ENCODE results near the gene KAZN. TPM values are rescaled to one million over a fixed set of nuclear protein-coding genes. Genes with fewer than 3 reads are reported as not detected.

KAZN gene
- total and polyA plus RNA-seq, 12 donors, result 1.1 to 6.5 (median 1.9) TPM

DNA sequence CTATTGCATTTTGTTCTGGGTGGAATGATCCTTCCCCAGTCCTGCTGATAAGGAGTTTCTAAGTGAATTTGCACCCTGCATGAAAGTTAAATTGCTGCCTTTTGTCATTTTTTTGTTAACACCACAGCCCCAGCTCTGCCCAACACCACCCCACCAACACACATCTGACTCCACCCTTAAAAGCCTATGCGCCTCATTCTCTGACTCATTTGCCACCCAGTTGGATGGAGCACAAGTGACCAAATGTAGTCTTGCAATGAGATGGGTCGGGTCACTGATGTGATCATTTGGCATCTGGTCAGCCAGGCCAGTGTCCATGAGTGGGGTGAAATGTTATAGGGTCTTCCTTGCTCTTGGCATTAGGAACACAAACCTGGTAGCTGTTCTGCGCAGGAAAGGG is 256.8 kb downstream of the KAZN start:
- H3K36me3 ChIP-seq, result no peaks in the 10 kb centered on the region
- no peaks in the 10 kb centered on the region for H3K4me1 ChIP-seq
- DNase-seq, result no peak
- H3K27me3 ChIP-seq, result peaks cover 0 to 47% (median 5%) of the 10 kb centered on the region in 7 donors
- TF ChIP-seq CTCF (IDR thresholded peaks at IDR 0.05), result no peak
- no peak overlapping the region for H3K4me3 ChIP-seq
- intact Hi-C loops (cut with DNase I), result no loop called here
- ATAC-seq, result no peak
- no peaks in the 10 kb centered on the region for H3K9me3 ChIP-seq
- H3K27ac ChIP-seq, result no peak overlapping the region
- 62 to 78% methylated on average over 3 of the region's 3 CpGs for WGBS, 2 donors

DNA sequence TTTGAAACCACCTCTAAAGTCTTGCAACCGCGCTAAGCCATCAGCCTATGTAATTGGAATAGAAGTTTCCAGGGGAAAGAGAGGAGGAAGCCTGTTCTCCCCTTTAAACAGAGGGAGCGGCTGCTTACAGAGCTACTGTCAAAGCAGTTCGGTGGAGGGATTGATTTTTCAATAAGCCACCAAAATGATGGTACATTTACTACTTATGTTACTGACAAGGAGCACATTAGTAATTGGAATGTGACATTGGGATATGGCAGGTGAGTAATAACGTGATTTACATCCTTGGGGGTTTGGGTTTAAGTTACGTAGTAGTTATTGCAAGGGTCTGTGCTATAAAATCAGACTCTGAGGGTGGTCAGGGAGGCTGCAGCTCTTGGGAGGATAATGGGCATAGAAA is 257.3 kb downstream of the KAZN start:
- DNase-seq (no peak), ATAC-seq (no peak)
- H3K36me3 ChIP-seq, result no peaks in the 10 kb centered on the region
- H3K27ac ChIP-seq, result no peak overlapping the region
- no peak for TF ChIP-seq CTCF (IDR thresholded peaks at IDR 0.05)
- H3K9me3 ChIP-seq, result no peaks in the 10 kb centered on the region
- H3K4me1 ChIP-seq, result no peaks in the 10 kb centered on the region
- WGBS, 2 donors, result 89 to 92% methylated on average over 6 of the region's 6 CpGs
- peaks cover 0 to 45% (median 5%) of the 10 kb centered on the region in 7 donors for H3K27me3 ChIP-seq
- H3K4me3 ChIP-seq, result no peak overlapping the region
- intact Hi-C loops (cut with DNase I), result no loop called here

DNA sequence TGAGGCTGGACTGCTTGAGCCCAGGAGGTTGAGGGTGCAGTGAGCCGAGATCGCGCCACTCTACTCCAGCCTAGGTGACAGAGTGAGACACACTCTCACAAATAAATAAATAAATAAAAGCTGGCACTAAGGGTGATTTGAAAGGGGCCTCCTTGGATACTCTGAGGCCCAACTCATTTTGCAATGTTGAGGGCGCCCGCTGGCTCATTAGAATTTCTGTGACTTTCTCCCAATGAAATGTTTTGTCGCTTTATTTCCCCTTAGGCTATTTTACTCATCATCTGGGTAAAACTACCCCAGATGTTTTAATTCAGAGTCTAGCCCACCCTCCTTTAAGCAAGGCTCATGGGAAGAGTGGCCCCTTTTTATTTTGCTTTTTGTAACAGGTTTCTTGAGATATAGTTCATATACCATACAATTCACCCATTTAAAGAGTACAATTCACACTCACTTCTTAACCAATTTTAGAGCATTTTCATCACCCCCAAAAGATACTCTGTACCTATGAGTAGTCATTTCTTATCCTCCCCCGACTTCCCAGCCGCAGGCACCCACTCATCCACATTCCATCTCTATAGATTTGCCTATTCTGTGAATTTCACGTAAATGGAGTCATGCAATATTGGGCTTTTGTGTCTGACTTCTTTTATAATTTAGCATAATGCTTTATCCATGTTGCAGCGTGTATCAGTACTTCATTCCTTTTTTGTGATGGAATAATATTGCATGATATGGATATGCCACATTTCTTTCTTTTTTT is 259.1 kb downstream of the KAZN start:
- no peaks in the 10 kb centered on the region for H3K4me1 ChIP-seq
- WGBS, 2 donors, result 91 to 93% methylated on average over 10 of the region's 10 CpGs
- no peak overlapping the region for H3K4me3 ChIP-seq
- no peak for DNase-seq
- intact Hi-C loops (cut with DNase I), result no loop called here
- H3K36me3 ChIP-seq, result no peaks in the 10 kb centered on the region
- H3K27me3 ChIP-seq, result peaks cover 0 to 37% (median 7%) of the 10 kb centered on the region in 7 donors
- no peak for ATAC-seq
- H3K9me3 ChIP-seq, result no peaks in the 10 kb centered on the region
- no peak overlapping the region for H3K27ac ChIP-seq
- TF ChIP-seq CTCF (IDR thresholded peaks at IDR 0.05), result no peak

DNA sequence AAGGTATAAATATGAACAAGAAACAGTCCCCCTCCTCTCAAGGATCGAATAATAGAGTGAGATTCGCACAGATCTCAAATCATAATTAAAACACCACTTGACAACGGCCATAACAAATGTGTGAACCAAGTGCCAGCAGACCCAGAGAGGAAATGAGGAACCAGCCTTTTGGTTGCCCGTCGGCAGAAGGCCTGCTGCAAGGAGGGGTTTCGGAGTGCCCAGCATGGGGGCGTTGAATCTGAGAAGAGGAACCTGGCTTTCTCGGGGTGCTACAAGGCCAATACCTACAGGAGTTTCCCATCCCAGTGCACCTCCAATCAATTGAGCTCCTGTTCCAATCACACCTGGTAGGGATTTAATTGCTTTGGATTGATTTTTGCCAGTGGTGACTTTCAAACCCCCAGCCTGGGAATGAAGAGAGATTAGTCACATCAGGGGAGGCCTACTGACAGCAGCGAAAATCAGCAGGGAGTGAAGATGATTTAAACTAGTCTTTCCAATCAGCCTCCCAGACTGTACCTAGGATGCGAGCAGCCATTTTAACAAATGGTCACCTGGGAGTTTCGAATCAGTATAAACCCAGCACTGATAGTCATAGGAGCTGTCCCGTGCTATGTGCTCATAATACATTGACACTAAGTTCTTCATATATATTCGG is 263.8 kb downstream of the KAZN start:
- intact Hi-C loops (cut with DNase I), result no loop called here
- H3K36me3 ChIP-seq, result no peaks in the 10 kb centered on the region
- H3K4me1 ChIP-seq, result no peaks in the 10 kb centered on the region
- DNase-seq (no peak), ATAC-seq (no peak)
- no peak overlapping the region for H3K4me3 ChIP-seq
- H3K9me3 ChIP-seq, result no peaks in the 10 kb centered on the region
- H3K27me3 ChIP-seq, result peaks cover 0 to 42% (median 14%) of the 10 kb centered on the region in 7 donors
- TF ChIP-seq CTCF (IDR thresholded peaks at IDR 0.05), result no peak
- H3K27ac ChIP-seq, result no peak overlapping the region
- 69 to 70% methylated on average over 13 of the region's 13 CpGs for WGBS, 2 donors
